ENCODE results near the gene MAPKAPK2.

MAPKAPK2 gene

GRCh38 chr1:206723462-206723804 lies 38.7 kb downstream of the MAPKAPK2 start:
- H3K27me3 Mint-ChIP-seq, result no peaks in the 10 kb centered on the region
- H3K4me1 Mint-ChIP-seq, result peaks cover 72% of the 10 kb centered on the region
- ATAC-seq (no peak), DNase-seq (no peak)
- no peak overlapping the region for H3K4me3 Mint-ChIP-seq
- no peaks in the 10 kb centered on the region for H3K36me3 Mint-ChIP-seq (ENCODE audit: low read depth)
- H3K9me3 Mint-ChIP-seq, result no peaks in the 10 kb centered on the region
- no peak overlapping the region for H3K27ac Mint-ChIP-seq

DNA sequence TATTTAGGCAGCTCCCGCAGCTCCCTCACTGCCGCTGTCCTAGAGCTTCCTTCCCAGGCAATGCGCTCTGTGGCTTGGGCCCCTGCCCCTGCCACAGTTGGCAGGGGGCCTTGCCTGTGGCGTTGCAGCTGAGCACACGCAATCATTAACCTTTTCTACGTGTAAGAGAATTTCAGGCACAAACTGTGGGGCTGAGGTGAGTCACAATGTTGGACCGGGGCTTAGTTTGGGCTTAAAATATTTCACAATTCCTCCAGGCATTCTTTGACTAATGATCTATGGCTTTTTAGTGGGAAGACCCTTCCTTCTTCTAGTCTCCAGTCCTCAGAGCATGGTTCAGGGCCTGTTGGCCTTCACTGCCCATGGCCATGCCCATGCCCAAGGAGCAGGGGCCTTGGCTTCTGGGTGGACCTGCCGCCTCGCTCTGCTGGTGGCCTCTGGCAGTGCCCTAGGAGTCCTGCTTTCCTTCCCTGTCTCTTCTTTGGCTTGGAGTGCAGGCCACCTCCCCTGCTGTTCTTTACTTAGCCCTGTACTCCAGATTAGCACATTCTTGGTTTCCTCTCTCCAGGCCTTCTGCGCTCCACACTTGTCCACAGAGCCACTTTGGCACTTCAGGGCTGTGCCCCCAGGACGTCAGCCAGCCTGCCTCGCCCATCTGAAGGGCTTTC lies 39.2 kb downstream of the MAPKAPK2 start:
- peaks cover 69% of the 10 kb centered on the region for H3K4me1 Mint-ChIP-seq
- no peak overlapping the region for H3K4me3 Mint-ChIP-seq
- no peaks in the 10 kb centered on the region for H3K27me3 Mint-ChIP-seq

GRCh38 chr1:206725109-206725963 lies 40.6 kb downstream of the MAPKAPK2 start:
- Mint-ChIP-seq H3K4me1 (peaks cover 66% of the 10 kb centered on the region), H3K27me3 (no peaks in the 10 kb centered on the region), H3K36me3 (ENCODE audit: low read depth) (peaks cover 7% of the 10 kb centered on the region), H3K27ac (no peak overlapping the region), H3K4me3 (no peak overlapping the region), H3K9me3 (no peaks in the 10 kb centered on the region)
- DNase-seq, result peak; percentile 71
- peak; percentile 41 for ATAC-seq

More for the DNA sequence above, 39.2 kb downstream of the MAPKAPK2 start:
- ATAC-seq (no peak), DNase-seq (no peak)
- Mint-ChIP-seq H3K27ac (peak overlapping the region; percentile 69), H3K36me3 (ENCODE audit: low read depth) (peaks cover 1% of the 10 kb centered on the region), H3K9me3 (no peaks in the 10 kb centered on the region)

DNA sequence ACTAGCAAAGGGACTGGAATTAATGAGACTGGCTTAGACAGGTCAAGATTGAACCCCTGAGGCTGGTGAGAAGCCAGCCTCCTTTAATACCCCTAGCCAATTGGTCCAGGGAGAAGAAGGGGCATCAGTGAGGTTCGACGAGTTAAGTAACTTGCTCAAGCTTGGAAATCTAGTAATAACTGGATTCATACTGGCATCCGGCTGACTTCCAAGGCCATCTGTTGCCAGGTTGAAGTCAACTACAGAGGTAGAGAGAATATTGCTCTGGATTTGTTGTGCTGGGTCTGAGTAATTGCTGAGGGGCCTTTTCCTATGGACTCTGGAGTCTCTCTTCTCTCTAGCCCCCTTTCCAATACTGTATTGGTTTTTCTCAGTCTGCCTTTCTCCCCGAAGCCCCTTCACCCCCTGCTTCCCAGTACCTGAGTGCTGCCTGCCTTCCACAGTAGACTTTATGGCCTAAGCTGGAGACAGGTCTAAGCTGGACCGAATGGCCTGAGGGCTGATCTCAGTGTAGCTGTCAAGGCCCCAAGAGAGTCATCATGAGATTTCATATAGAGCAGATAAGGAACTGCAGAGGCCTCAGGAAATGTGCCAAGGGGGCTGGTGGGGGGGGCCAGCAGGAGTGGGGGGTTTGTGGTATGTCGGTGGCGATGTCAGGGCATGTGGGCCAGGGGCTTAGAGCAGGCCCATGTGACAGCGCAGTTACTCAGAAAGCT lies 43.4 kb downstream of the MAPKAPK2 start:
- H3K27me3 Mint-ChIP-seq, result no peaks in the 10 kb centered on the region
- H3K4me1 Mint-ChIP-seq, result peaks cover 54% of the 10 kb centered on the region
- no peak overlapping the region for H3K4me3 Mint-ChIP-seq
- no peak overlapping the region for H3K27ac Mint-ChIP-seq
- peaks cover 22% of the 10 kb centered on the region for H3K36me3 Mint-ChIP-seq (ENCODE audit: low read depth)
- ATAC-seq (no peak), DNase-seq (no peak)
- H3K9me3 Mint-ChIP-seq, result no peaks in the 10 kb centered on the region

GRCh38 chr1:206728697-206728987 lies 43.9 kb downstream of the MAPKAPK2 start:
- Mint-ChIP-seq H3K27ac (no peak overlapping the region), H3K4me1 (peaks cover 51% of the 10 kb centered on the region), H3K9me3 (no peaks in the 10 kb centered on the region), H3K4me3 (no peak overlapping the region), H3K36me3 (ENCODE audit: low read depth) (peaks cover 24% of the 10 kb centered on the region), H3K27me3 (no peaks in the 10 kb centered on the region)
- no peak for DNase-seq
- no peak for ATAC-seq

DNA sequence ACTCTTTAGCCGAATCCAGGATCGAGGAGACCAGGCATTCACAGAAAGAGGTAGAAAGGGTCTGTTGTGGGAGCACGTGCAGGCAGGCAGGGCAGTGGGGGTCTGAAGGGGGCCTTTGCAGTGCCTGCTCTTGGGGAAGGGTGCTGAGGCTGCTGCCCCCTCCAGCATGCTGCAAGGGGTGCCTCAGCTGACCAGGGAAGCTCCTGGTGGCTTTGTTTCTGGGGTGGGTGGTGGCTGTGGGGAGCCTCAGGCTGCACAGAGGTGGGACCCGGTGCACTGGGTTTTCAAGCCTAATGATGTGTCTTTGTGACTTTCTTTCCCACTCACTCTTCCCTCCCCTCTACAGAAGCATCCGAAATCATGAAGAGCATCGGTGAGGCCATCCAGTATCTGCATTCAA lies 44.3 kb downstream of the MAPKAPK2 start:
- Mint-ChIP-seq H3K27me3 (no peaks in the 10 kb centered on the region), H3K4me1 (peaks cover 47% of the 10 kb centered on the region), H3K9me3 (no peaks in the 10 kb centered on the region), H3K36me3 (ENCODE audit: low read depth) (peaks cover 25% of the 10 kb centered on the region), H3K27ac (no peak overlapping the region), H3K4me3 (no peak overlapping the region)
- DNase-seq (no peak), ATAC-seq (no peak)

GRCh38 chr1:206729507-206729906 lies 44.8 kb downstream of the MAPKAPK2 start:
- Mint-ChIP-seq H3K27me3 (no peaks in the 10 kb centered on the region), H3K9me3 (no peaks in the 10 kb centered on the region), H3K27ac (peak overlapping the region; percentile 55), H3K36me3 (ENCODE audit: low read depth) (peaks cover 25% of the 10 kb centered on the region), H3K4me3 (no peak overlapping the region), H3K4me1 (peaks cover 44% of the 10 kb centered on the region)
- no peak for DNase-seq
- ATAC-seq, result peak; percentile 11

- Mint-ChIP-seq H3K27ac (no peak overlapping the region), H3K9me3 (no peaks in the 10 kb centered on the region), H3K27me3 (no peaks in the 10 kb centered on the region), H3K4me3 (no peak overlapping the region), H3K4me1 (peaks cover 48% of the 10 kb centered on the region), H3K36me3 (ENCODE audit: low read depth) (peaks cover 40% of the 10 kb centered on the region)
- DNase-seq, result no peak
- no peak for ATAC-seq
Measured at GRCh38 chr1:206732508-206732907, 47.8 kb downstream of the MAPKAPK2 start.

GRCh38 chr1:206732992-206733391 lies 48.3 kb downstream of the MAPKAPK2 start:
- no peak overlapping the region for H3K4me3 Mint-ChIP-seq
- no peak for ATAC-seq
- no peaks in the 10 kb centered on the region for H3K9me3 Mint-ChIP-seq
- peaks cover 53% of the 10 kb centered on the region for H3K4me1 Mint-ChIP-seq
- H3K27me3 Mint-ChIP-seq, result no peaks in the 10 kb centered on the region
- peaks cover 43% of the 10 kb centered on the region for H3K36me3 Mint-ChIP-seq (ENCODE audit: low read depth)
- H3K27ac Mint-ChIP-seq, result no peak overlapping the region
- DNase-seq, result no peak

- H3K36me3 Mint-ChIP-seq (ENCODE audit: low read depth), result peaks cover 43% of the 10 kb centered on the region
Measured at GRCh38 chr1:206734499-206735142, 49.9 kb downstream of the MAPKAPK2 start.

GRCh38 chr1:206735553-206736031 lies 50.9 kb downstream of the MAPKAPK2 start:
- Mint-ChIP-seq H3K9me3 (no peaks in the 10 kb centered on the region), H3K4me1 (peaks cover 65% of the 10 kb centered on the region), H3K27ac (no peak overlapping the region), H3K4me3 (no peak overlapping the region), H3K36me3 (ENCODE audit: low read depth) (peaks cover 38% of the 10 kb centered on the region), H3K27me3 (no peaks in the 10 kb centered on the region)
- ATAC-seq (no peak), DNase-seq (no peak)

More at GRCh38 chr1:206734499-206735142, 49.9 kb downstream of the MAPKAPK2 start:
- H3K27ac Mint-ChIP-seq, result peak overlapping the region; percentile 5
- H3K27me3 Mint-ChIP-seq, result no peaks in the 10 kb centered on the region
- peak; percentile 90 for DNase-seq
- ATAC-seq, result no peak
- no peak overlapping the region for H3K4me3 Mint-ChIP-seq
- H3K4me1 Mint-ChIP-seq, result peaks cover 61% of the 10 kb centered on the region
- H3K9me3 Mint-ChIP-seq, result no peaks in the 10 kb centered on the region

DNA sequence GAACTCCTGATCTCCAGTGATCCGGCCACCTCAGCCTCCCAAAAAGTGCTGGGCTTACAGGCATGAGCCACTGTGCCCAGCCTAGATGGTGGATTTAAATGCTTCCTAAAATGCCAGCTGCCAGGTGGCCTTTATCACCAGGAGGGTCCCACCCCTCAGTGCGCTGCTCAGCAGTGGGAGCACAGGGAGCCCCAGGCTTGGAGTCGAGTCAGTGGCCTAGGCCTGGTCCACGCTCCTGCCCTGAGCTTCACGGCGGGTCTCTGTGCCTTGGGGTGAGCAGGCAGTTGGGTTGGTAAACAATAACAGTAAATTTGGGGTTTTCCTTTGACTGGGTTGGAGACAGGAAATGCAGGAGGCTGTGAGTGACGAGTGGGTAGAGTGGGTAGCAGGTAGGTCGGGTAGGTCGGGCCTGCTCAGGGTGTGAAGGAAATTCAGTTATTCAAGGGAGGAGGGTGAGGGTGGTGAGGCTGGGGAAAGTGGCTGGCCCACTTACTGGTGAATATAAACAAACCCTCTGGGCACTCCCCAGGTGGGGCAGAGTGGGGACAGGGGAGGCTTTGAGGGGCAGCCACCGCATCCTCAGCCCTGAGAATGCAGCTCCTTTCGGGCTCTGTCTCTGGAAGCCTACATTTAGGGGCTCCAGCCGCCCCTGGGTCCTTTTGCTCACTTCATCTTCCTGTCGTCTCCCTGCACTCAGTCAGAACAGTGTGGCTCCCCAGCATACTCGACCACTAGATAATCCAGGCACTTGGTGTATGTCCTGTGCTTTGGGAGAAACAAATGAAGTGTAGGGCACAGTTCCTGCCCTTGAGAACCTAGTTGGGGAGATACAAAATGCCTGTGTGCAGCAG lies 52.4 kb downstream of the MAPKAPK2 start:
- ATAC-seq, result no peak
- no peak for DNase-seq
- Mint-ChIP-seq H3K9me3 (no peaks in the 10 kb centered on the region), H3K27me3 (no peaks in the 10 kb centered on the region), H3K27ac (peak overlapping the region; percentile 96), H3K36me3 (ENCODE audit: low read depth) (peaks cover 33% of the 10 kb centered on the region), H3K4me3 (peak overlapping the region; percentile 50), H3K4me1 (peaks cover 78% of the 10 kb centered on the region)

GRCh38 chr1:206737729-206738201 lies 53.1 kb downstream of the MAPKAPK2 start:
- Mint-ChIP-seq H3K27me3 (no peaks in the 10 kb centered on the region), H3K36me3 (ENCODE audit: low read depth) (peaks cover 28% of the 10 kb centered on the region), H3K4me1 (peaks cover 84% of the 10 kb centered on the region), H3K4me3 (peak overlapping the region; percentile 50), H3K9me3 (no peaks in the 10 kb centered on the region), H3K27ac (peak overlapping the region; percentile 96)
- DNase-seq (no peak), ATAC-seq (peak; percentile 60)
